ENCODE measurements around the gene PRTN3. TPM values are rescaled to one million over a fixed set of nuclear protein-coding genes. Genes with fewer than 3 reads are reported as not detected.
"Not testable (repeated sequence)": the region's sequence is repeated elsewhere in the genome, so short reads cannot be mapped to it uniquely, and the experiment has no call there.

PRTN3 gene
- total RNA-seq, 1 donor from 2014 or later = 0.71 TPM

GRCh38 chr19:888581-889385, 48.0 kb downstream of the PRTN3 start:
- no peak for DNase-seq (ENCODE audit: low spot score)
- ATAC-seq = no peak
- intact Hi-C loops (cut with DNase I) = no loop called here

- DNase-seq (ENCODE audit: low spot score) = no peak
- ATAC-seq = no peak
- intact Hi-C loops (cut with DNase I) = no loop called here
Measured at GRCh38 chr19:889662-890295, 49.0 kb downstream of the PRTN3 start.

DNA sequence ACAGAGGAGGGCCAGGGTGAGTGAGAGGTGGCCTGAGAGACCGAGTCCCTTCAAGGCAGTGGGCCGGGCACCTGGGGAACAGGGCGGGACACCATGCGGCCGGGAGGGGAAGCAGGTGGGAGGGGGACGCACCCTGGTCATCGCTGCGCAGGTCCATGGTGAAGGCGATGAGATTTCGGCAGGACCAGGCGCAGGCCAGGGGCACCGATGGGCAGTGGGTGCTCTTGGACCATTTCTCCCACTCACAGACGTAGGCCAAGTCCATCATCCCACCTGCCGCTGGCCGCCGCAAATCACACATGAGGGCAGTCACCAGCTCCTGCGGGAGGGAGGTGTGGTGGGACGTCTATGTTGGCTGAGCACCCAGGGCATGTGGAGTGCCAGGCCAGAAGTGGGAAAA, 50.0 kb downstream of the PRTN3 start:
- DNase-seq (ENCODE audit: low spot score) (no peak), ATAC-seq (no peak)
- intact Hi-C loops (cut with DNase I) = no loop called here

DNA sequence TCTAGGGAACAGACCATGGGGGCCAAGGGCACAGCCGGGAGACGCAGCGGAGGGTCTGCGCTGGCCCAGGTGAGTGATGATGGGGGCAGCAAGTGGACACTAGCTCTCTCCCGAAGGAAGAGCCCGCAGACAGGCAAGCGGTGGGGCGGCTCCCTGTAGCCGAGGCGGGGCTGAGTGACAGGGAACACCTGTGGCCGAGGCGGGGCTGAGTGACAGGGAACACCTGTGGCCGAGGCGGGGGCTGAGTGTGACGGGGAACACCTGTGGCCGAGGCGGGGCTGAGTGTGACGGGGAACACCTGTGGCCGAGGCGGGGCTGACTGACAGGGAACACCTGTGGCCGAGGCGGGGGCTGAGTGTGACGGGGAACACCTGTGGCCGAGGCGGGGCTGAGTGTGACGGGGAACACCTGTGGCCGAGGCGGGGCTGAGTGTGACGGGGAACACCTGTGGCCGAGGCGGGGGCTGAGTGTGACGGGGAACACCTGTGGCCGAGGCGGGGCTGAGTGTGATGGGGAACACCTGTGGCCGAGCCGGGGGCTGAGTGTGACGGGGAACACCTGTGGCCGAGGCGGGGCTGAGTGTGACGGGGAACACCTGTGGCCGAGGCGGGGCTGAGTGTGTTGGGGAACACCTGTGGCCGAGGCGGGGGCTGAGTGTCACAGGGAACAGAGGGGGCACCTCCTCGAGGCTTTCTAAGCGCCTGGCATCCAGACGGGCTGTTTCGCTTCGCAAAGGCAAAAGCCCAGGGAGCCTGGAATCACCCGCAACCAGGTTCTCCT, 50.8 kb downstream of the PRTN3 start:
- ATAC-seq; intact Hi-C loops (cut with DNase I); DNase-seq (ENCODE audit: low spot score): not testable (repeated sequence)

DNA sequence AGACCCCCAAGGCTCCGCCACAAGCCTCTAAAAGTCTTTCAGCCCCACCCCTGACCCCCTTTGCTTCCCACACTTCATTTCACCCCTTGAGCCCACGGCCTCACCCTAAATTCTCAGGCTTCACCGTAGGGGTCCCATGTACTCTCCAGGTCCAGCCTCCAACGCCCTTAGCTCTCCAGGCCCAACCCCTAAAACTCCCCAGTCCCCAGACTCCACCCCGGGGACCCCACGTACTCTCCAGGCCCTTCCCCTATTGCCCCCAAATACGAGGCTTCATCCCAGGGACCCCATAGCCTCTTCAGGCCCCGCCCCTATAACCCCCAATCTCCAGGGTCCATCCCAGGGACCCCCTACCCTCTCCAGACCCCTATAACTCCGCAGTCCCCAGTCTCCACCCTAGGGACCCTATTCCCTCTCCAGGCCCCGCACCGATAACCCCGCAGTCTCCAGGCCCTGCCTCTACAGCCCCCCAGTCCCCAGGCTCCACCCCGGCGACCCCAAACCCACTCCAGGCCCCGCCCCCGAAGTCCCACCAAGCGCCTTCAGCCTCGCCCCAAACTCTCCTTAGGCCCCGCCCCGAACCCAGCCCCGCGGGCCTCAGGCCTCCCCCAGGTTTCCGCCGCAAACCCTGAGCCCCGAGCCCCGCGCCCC, 51.6 kb downstream of the PRTN3 start:
- intact Hi-C loops (cut with DNase I) = no loop called here
- DNase-seq (ENCODE audit: low spot score) (peak; percentile 80), ATAC-seq (no peak)

DNA sequence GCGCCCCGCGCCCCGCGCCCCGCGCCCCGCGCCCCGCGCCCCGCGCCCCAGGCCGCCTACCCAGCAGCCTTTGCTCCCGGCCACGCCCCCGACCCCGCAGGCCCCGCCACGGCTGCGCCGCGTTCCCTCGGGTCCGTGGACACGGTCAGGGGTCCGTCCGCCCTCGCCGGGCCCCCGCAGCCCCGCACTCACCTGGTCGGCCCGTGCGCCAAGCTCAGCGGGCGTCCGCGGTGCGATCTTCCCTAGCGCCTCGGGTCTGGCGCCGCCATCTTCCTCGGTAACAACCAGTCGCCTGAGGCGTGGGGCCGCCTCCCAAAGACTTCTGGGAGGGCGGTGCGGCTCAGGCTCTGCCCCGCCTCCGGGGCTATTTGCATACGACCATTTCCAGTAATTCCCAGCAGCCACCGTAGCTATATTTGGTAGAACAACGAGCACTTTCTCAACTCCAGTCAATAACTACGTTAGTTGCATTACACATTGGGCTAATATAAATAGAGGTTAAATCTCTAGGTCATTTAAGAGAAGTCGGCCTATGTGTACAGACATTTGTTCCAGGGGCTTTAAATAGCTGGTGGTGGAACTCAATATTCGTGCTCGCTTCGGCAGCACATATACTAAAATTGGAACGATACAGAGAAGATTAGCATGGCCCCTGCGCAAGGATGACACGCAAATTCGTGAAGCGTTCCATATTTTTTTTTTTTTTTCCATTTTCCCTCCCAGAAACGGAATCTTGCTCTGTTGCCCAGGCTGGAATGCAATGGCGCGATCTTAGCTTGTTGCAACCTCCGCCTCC, 52.3 kb downstream of the PRTN3 start, which contains the start of the genes MED16 and RNU6-9:
TSS of gene MED16 (minus strand) at position 294 of the 796 bp plus-strand sequence. CDS start 2,056 bp downstream, outside the sequence.
TSS of gene RNU6-9 (plus strand) at position 591 of the 796 bp plus-strand sequence.
- intact Hi-C loops (cut with DNase I) = no loop called here
- DNase-seq (ENCODE audit: low spot score) (peak; percentile 94), ATAC-seq (peak; percentile 97)

DNA sequence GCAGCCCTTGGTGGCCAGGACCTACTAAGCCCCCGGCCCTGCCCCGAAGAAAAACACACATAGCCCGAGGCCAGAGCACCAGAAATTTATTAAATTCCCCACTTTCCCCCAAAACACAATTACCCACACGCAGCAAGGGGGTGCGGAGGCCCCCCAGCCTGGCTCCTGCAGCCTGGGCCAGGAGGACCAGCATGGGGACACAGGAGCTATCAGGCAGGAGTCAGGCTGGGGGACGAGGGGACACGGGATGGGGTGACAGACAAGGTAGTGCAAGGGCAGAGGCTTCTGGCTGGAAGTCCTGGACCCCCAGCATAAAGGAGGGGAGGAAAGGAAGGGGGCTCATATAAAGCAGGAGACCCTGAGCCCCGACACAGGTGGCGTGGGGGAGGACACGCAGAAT, 55.6 kb downstream of the PRTN3 start:
- ATAC-seq = no peak
- DNase-seq (ENCODE audit: low spot score) = no peak
- intact Hi-C loops (cut with DNase I) = no loop called here

GRCh38 chr19:896999-897398, 56.2 kb downstream of the PRTN3 start:
- intact Hi-C loops (cut with DNase I) = no loop called here
- DNase-seq (ENCODE audit: low spot score) = no peak
- ATAC-seq = no peak

DNA sequence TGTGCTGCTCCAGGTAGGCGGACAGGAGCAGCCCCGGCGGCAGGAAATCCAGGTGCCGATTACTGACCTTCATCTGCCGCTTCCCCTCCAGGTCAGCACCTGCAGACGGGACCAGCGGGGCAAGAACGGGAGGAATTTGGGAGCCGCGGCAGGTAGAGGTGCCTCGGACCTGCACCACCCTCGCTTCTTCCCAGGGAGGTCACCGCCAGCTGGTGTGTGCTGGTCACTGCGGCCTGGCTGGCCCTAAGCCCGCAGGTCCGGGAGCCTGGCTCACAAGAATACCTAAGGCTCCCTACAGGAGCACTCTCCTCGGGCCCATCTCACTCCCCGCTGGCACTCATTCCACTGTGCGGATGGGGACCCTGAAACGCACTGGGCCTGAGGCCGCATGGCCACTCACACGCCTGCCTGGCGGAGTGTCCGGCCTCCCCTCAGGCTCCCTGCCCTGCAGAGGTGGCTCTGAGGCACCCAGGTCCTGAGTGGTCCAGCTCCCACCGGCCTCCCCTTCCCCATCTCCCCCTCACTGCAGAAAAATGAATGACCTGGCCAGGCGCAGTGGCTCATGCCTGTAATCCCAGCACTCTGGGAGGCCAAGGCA, 56.7 kb downstream of the PRTN3 start:
- ATAC-seq = no peak
- intact Hi-C loops (cut with DNase I) = no loop called here
- DNase-seq (ENCODE audit: low spot score) = no peak

Small RNA genes lying within 50 kb of the gene (microRNA-seq; reads per million reads assigned to microRNA genes)
- gene MIR3187 (3.6 reads per million, percentile 4 among the genes with 10 or more reads in this experiment), gene MIR4745 (not detected)

Other genes with a start within 250 kb of the PRTN3 start
- gene POLRMT, start 207.5 kb upstream of the PRTN3 start, total RNA-seq = 36.1 TPM
- gene FGF22, start 201.1 kb upstream of the PRTN3 start, total RNA-seq = 3.2 TPM
- gene RNF126, start 177.8 kb upstream of the PRTN3 start, total RNA-seq = 33.1 TPM
- 108 TPM for gene FSTL3, start 164.6 kb upstream of the PRTN3 start, total RNA-seq
- not detected for gene PRSS57, start 145.5 kb upstream of the PRTN3 start, total RNA-seq
- 130 TPM for gene PALM, start 132.1 kb upstream of the PRTN3 start, total RNA-seq
- gene MISP, start 89.9 kb upstream of the PRTN3 start, total RNA-seq = 0.45 TPM
- 217 TPM for gene PTBP1, start 43.5 kb upstream of the PRTN3 start, total RNA-seq
- not detected for gene PLPPR3, start 19.0 kb upstream of the PRTN3 start, total RNA-seq
- gene AZU1, start 13.2 kb upstream of the PRTN3 start, total RNA-seq = 1.9 TPM
- 2.1 TPM for gene ELANE, start 11.3 kb downstream of the PRTN3 start, total RNA-seq
- 405 TPM for gene CFD, start 18.7 kb downstream of the PRTN3 start, total RNA-seq
- gene MED16, start 52.2 kb downstream of the PRTN3 start, total RNA-seq = 55.7 TPM
- not detected for gene RNU6-9, start 52.5 kb downstream of the PRTN3 start, total RNA-seq
- gene R3HDM4, start 72.2 kb downstream of the PRTN3 start, total RNA-seq = 48.9 TPM
- not detected for gene KISS1R, start 76.3 kb downstream of the PRTN3 start, total RNA-seq
- 13.6 TPM for gene ARID3A, start 85.0 kb downstream of the PRTN3 start, total RNA-seq
- gene WDR18, start 143.3 kb downstream of the PRTN3 start, total RNA-seq = 20.3 TPM
- not detected for gene GRIN3B, start 159.4 kb downstream of the PRTN3 start, total RNA-seq
- gene TMEM259, start 180.1 kb downstream of the PRTN3 start, total RNA-seq = 146 TPM
- not detected for gene RNU6-2, start 180.5 kb downstream of the PRTN3 start, total RNA-seq
- 120 TPM for gene CNN2, start 185.6 kb downstream of the PRTN3 start, total RNA-seq
- 17.3 TPM for gene ABCA7, start 199.1 kb downstream of the PRTN3 start, total RNA-seq
- 26.2 TPM for gene ARHGAP45, start 226.2 kb downstream of the PRTN3 start, total RNA-seq

All from sciatic nerve (tissue), 2 donors.